Measurements from ENCODE around the gene RDX. TPM values are rescaled to one million over a fixed set of nuclear protein-coding genes. Genes with fewer than 3 reads are reported as not detected.

The RDX gene
- total and polyA plus RNA-seq, 5 donors from 2014 or later = 26.0 to 38.0 (median 28.9) TPM

DNA sequence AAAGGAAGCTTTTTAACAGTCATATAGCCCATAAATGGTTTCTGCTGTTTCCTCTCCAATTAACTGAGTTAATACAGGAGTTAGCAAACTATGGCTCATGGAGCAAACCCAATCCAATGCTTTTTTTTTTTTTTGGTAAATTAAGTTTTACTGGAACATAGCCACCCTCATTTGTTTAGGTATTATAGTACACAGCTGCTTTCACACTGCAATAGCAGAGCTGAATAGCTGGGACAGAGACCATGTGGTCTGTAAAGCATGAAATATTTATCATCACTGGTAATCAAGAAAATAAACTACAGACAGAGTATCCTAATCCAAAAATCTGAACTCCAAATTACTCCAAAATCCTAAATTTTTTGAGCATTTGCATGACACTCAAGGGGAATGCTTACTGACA, 53.7 kb downstream of the RDX start:
- Histone ChIP-seq H3K4me3 (ENCODE audit: low read depth, low read length) (no peak overlapping the region), H3K9me3 (ENCODE audit: control insufficient read depth in 2 of 2, low read length in 2 of 2) (no peaks in the 10 kb centered on the region), H3K36me3 (ENCODE audit: control insufficient read depth, insufficient read depth, low read length) (peaks cover 11% of the 10 kb centered on the region), H3K27ac (ENCODE audit: insufficient read depth, low read length, poor library complexity, severe bottlenecking) (no peak overlapping the region), H3K27me3 (ENCODE audit: control insufficient read depth, insufficient read depth, low read length) (no peaks in the 10 kb centered on the region), H3K4me1 (ENCODE audit: control insufficient read depth, insufficient read depth, low read length, poor library complexity, severe bottlenecking) (no peaks in the 10 kb centered on the region)
- DNase-seq (no peak), ATAC-seq (ENCODE audit: low read depth in 2 of 2) (no peak)
- H3K27ac Mint-ChIP-seq = no peak overlapping the region
- peaks cover 0 to 4% (median 0%) of the 10 kb centered on the region in 7 donors for H3K9me3 Mint-ChIP-seq
- peaks cover 35% of the 10 kb centered on the region for H3K36me3 Mint-ChIP-seq
- H3K27me3 Mint-ChIP-seq = no peaks in the 10 kb centered on the region
- H3K4me3 Mint-ChIP-seq = no peak overlapping the region
- peaks cover 14 to 34% (median 21%) of the 10 kb centered on the region in 4 donors for H3K4me1 Mint-ChIP-seq

DNA sequence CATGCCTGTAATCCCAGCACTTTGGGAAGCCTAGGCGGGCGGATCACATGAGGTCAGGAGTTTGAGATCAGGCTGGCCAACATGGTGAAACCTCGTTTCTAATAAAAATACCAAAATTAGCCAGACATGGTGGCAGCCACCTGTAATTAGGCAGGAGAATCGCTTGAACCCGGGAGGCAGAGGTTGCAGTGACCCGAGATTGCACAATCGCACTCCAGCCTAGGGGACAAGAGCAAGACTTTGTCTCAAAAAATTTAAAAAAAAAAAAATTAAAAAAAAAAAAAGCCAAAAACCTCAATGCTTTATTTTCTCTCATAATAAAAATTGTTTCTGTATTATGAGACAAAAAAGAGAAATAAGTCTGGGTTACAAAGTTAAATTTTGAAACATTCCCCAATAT, 54.2 kb downstream of the RDX start:
- Mint-ChIP-seq H3K9me3 (peaks cover 0 to 4% (median 0%) of the 10 kb centered on the region in 7 donors), H3K36me3 (peaks cover 38% of the 10 kb centered on the region), H3K4me1 (peaks cover 14 to 34% (median 21%) of the 10 kb centered on the region in 4 donors), H3K27me3 (no peaks in the 10 kb centered on the region), H3K27ac (no peak overlapping the region), H3K4me3 (no peak overlapping the region)
- Histone ChIP-seq H3K27me3 (ENCODE audit: control insufficient read depth, insufficient read depth, low read length) (no peaks in the 10 kb centered on the region), H3K9me3 (ENCODE audit: control insufficient read depth in 2 of 2, low read length in 2 of 2) (no peaks in the 10 kb centered on the region), H3K4me3 (ENCODE audit: low read depth, low read length) (no peak overlapping the region), H3K4me1 (ENCODE audit: control insufficient read depth, insufficient read depth, low read length, poor library complexity, severe bottlenecking) (no peaks in the 10 kb centered on the region), H3K27ac (ENCODE audit: insufficient read depth, low read length, poor library complexity, severe bottlenecking) (no peak overlapping the region), H3K36me3 (ENCODE audit: control insufficient read depth, insufficient read depth, low read length) (peaks cover 8% of the 10 kb centered on the region)
- DNase-seq (no peak), ATAC-seq (ENCODE audit: low read depth in 2 of 2) (no peak)

DNA sequence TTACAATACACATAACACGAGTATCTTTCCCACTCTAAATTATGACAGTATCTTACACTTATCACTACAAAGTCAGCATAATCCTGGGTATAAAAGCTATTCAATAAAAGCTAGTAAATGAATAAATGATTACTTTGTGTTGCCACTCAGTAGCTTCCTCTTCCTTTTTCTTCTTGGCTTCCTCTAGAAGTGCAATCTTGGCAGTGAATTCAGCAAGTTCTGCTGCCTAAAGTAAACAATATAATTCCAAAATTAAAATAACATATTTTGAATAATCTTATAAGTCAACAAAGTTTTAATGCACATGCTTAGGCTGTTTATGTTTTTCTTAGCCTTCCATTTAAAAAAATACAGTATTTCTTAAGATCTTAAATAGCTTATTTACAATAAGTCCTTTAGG, 60.4 kb downstream of the RDX start:
- no peaks in the 10 kb centered on the region for H3K27me3 ChIP-seq (ENCODE audit: control insufficient read depth, insufficient read depth, low read length)
- ATAC-seq (ENCODE audit: low read depth in 2 of 2) (no peak), DNase-seq (no peak)
- no peaks in the 10 kb centered on the region for H3K9me3 ChIP-seq (ENCODE audit: control insufficient read depth in 2 of 2, low read length in 2 of 2)
- H3K27ac ChIP-seq (ENCODE audit: insufficient read depth, low read length, poor library complexity, severe bottlenecking) = no peak overlapping the region
- no peaks in the 10 kb centered on the region for H3K4me1 ChIP-seq (ENCODE audit: control insufficient read depth, insufficient read depth, low read length, poor library complexity, severe bottlenecking)
- Mint-ChIP-seq H3K4me3 (peak overlapping the region in 1 of 4 donors; percentile 47), H3K27me3 (no peaks in the 10 kb centered on the region), H3K36me3 (peaks cover 46% of the 10 kb centered on the region), H3K4me1 (peaks cover 13 to 27% (median 20%) of the 10 kb centered on the region in 4 donors), H3K27ac (peak overlapping the region in 1 of 3 donors; percentile 13), H3K9me3 (peaks cover 0 to 4% (median 0%) of the 10 kb centered on the region in 7 donors)
- H3K4me3 ChIP-seq (ENCODE audit: low read depth, low read length) = no peak overlapping the region
- H3K36me3 ChIP-seq (ENCODE audit: control insufficient read depth, insufficient read depth, low read length) = peaks cover 51% of the 10 kb centered on the region

DNA sequence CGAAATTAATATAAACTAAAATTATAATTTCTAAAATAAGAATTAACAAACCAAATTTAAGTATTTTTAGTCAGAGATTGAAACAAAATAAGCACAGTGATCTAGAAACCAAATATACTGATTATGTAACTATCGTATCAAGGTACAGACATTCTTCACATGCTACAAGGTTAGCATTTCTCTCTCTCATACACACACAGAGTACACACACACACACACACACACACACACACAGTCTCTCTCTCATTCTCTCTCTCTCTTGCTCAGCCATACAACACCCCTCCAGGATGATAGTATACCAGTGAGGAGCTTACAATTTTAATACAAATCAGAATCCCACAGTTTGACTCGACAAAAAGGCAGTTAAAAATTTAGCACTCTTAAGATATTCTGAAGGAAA, 66.0 kb downstream of the RDX start:
- Mint-ChIP-seq H3K27ac (peak overlapping the region in 1 of 3 donors; percentile 60), H3K9me3 (peaks cover 0 to 1% (median 0%) of the 10 kb centered on the region in 7 donors), H3K4me3 (no peak overlapping the region), H3K4me1 (peaks cover 2 to 14% (median 4%) of the 10 kb centered on the region in 4 donors), H3K36me3 (peaks cover 35% of the 10 kb centered on the region), H3K27me3 (no peaks in the 10 kb centered on the region)
- no peak overlapping the region for H3K4me3 ChIP-seq (ENCODE audit: low read depth, low read length)
- H3K36me3 ChIP-seq (ENCODE audit: control insufficient read depth, insufficient read depth, low read length) = peaks cover 60% of the 10 kb centered on the region
- no peak overlapping the region for H3K27ac ChIP-seq (ENCODE audit: insufficient read depth, low read length, poor library complexity, severe bottlenecking)
- DNase-seq (no peak), ATAC-seq (ENCODE audit: low read depth in 2 of 2) (no peak)
- H3K4me1 ChIP-seq (ENCODE audit: control insufficient read depth, insufficient read depth, low read length, poor library complexity, severe bottlenecking) = no peaks in the 10 kb centered on the region
- H3K9me3 ChIP-seq (ENCODE audit: control insufficient read depth in 2 of 2, low read length in 2 of 2) = no peaks in the 10 kb centered on the region
- no peaks in the 10 kb centered on the region for H3K27me3 ChIP-seq (ENCODE audit: control insufficient read depth, insufficient read depth, low read length)

DNA sequence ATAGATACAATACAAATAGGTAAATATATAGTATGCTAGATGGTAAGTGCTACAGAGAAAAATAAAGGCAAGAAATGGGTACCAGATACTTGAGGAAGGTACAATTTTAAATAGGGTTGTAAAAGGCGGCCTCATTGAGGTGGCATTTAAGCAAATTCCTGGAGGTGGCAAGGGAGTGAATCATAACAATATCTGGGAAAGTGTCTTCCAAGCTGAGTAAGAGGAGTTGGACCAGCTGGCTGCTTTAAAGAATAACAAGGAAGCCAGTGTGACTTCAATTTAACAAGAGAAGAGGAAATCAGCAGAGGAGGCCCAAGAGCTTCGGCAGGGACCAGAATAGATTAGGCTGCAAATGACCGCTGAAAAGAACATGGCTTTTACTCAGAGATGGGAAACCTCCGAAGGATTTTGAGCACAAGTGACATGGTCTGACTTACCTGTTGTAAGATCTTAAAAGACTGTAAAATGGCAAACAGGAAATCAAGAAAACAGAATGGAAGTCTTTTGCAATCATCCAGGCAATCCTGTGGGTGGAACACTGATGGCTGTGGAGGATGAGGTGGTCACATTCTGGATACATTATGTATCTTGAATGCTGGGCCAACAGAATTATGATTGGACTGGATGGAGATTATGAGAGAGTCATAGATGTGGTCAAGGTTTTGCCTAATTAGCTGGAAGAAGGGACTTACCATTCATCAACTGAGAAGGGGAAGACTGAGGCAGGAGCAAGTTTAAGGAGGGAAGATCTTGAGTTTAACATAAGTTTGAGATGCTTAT, 77.2 kb downstream of the RDX start:
- Histone ChIP-seq H3K9me3 (ENCODE audit: control insufficient read depth in 2 of 2, low read length in 2 of 2) (peaks cover 0 to under 1% of the 10 kb centered on the region in 2 experiments), H3K27ac (ENCODE audit: insufficient read depth, low read length, poor library complexity, severe bottlenecking) (no peak overlapping the region), H3K36me3 (ENCODE audit: control insufficient read depth, insufficient read depth, low read length) (no peaks in the 10 kb centered on the region), H3K27me3 (ENCODE audit: control insufficient read depth, insufficient read depth, low read length) (no peaks in the 10 kb centered on the region), H3K4me1 (ENCODE audit: control insufficient read depth, insufficient read depth, low read length, poor library complexity, severe bottlenecking) (no peaks in the 10 kb centered on the region), H3K4me3 (ENCODE audit: low read depth, low read length) (no peak overlapping the region)
- H3K4me1 Mint-ChIP-seq = peaks cover 0 to 6% (median 0%) of the 10 kb centered on the region in 4 donors
- peak overlapping the region in 1 of 3 donors; percentile 11 for H3K27ac Mint-ChIP-seq
- H3K27me3 Mint-ChIP-seq = no peaks in the 10 kb centered on the region
- DNase-seq (no peak), ATAC-seq (ENCODE audit: low read depth in 2 of 2) (no peak)
- peaks cover 0 to 4% (median 0%) of the 10 kb centered on the region in 7 donors for H3K9me3 Mint-ChIP-seq
- no peak overlapping the region for H3K4me3 Mint-ChIP-seq
- H3K36me3 Mint-ChIP-seq = no peaks in the 10 kb centered on the region

DNA sequence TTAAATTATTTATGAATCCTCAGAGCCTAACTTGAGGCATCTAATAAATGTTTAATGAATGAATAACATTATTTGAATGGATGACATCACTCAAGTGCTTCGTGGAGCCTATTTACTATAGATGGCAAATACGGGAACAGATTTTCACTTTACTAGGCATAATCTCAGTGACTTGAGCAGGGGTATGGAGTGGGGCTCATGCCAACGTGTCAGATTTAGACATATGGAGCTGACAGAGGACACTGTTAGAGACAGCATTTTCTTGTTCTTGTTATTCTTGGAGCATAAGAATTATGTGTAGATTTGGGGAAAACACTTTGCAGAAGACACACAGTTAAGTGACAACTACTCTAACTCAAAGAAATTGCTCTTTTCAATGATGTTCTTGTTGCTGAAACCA, 78.5 kb downstream of the RDX start:
- no peaks in the 10 kb centered on the region for H3K36me3 ChIP-seq (ENCODE audit: control insufficient read depth, insufficient read depth, low read length)
- peaks cover 0 to 4% (median under 1%) of the 10 kb centered on the region in 7 donors for H3K9me3 Mint-ChIP-seq
- H3K27me3 ChIP-seq (ENCODE audit: control insufficient read depth, insufficient read depth, low read length) = no peaks in the 10 kb centered on the region
- no peaks in the 10 kb centered on the region for H3K27me3 Mint-ChIP-seq
- no peak for ATAC-seq (ENCODE audit: low read depth in 2 of 2)
- H3K4me1 ChIP-seq (ENCODE audit: control insufficient read depth, insufficient read depth, low read length, poor library complexity, severe bottlenecking) = no peaks in the 10 kb centered on the region
- no peak overlapping the region for H3K4me3 ChIP-seq (ENCODE audit: low read depth, low read length)
- H3K27ac Mint-ChIP-seq = no peak overlapping the region
- no peak overlapping the region for H3K27ac ChIP-seq (ENCODE audit: insufficient read depth, low read length, poor library complexity, severe bottlenecking)
- H3K9me3 ChIP-seq (ENCODE audit: control insufficient read depth in 2 of 2, low read length in 2 of 2) = no peaks in the 10 kb centered on the region
- no peak overlapping the region for H3K4me3 Mint-ChIP-seq
- H3K36me3 Mint-ChIP-seq = no peaks in the 10 kb centered on the region
- no peak for DNase-seq
- H3K4me1 Mint-ChIP-seq = peaks cover 0 to 6% (median 0%) of the 10 kb centered on the region in 4 donors

DNA sequence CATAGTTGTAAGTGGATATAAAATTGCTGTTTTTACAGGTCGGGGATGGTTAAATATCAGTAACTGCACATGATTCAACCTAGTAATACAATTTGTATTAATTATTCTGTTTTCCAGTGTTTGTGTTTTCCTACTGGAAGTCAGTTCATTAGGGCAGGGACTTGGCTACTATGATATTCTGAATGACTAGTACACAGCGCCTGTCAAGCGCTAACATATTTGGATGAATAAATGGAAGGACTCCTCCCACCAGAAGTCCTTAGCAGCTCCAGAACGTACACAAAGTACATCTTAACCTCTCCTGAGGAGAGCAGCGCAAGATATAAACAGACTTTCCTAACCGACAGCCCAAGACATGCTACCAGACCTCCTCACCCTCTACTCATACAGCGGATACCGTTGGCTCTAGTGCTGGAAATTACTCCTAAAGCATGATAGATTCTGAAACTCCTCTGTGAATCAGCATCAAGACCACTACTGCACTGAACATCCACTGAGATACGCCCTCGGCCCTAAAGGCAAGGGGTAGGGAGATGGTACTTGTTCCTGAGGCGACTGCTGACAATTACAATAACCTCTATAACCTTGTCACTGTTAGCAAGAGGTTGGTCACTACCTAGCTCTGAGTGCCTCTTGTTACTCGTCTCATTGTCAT, 79.1 kb downstream of the RDX start:
- H3K36me3 Mint-ChIP-seq = no peaks in the 10 kb centered on the region
- Histone ChIP-seq H3K4me1 (ENCODE audit: control insufficient read depth, insufficient read depth, low read length, poor library complexity, severe bottlenecking) (no peaks in the 10 kb centered on the region), H3K4me3 (ENCODE audit: low read depth, low read length) (no peak overlapping the region), H3K27me3 (ENCODE audit: control insufficient read depth, insufficient read depth, low read length) (no peaks in the 10 kb centered on the region), H3K9me3 (ENCODE audit: control insufficient read depth in 2 of 2, low read length in 2 of 2) (no peaks in the 10 kb centered on the region), H3K36me3 (ENCODE audit: control insufficient read depth, insufficient read depth, low read length) (no peaks in the 10 kb centered on the region), H3K27ac (ENCODE audit: insufficient read depth, low read length, poor library complexity, severe bottlenecking) (no peak overlapping the region)
- H3K9me3 Mint-ChIP-seq = peaks cover 0 to 4% (median 1%) of the 10 kb centered on the region in 7 donors
- no peak for ATAC-seq (ENCODE audit: low read depth in 2 of 2)
- H3K27me3 Mint-ChIP-seq = no peaks in the 10 kb centered on the region
- no peak for DNase-seq
- H3K4me3 Mint-ChIP-seq = no peak overlapping the region
- H3K27ac Mint-ChIP-seq = peak overlapping the region in 2 of 3 donors; percentile 18 to 21
- H3K4me1 Mint-ChIP-seq = peaks cover 0 to 6% (median 0%) of the 10 kb centered on the region in 4 donors
